GM13976 (cell line): ENCODE data around the gene MTMR6.

ENCODE experiments used
- DNase-seq: peaks from one replicate; pipeline ENCODE4 v3.0.0; 2012; ENCODE audit warnings: low spot score
- in situ Hi-C: fragments of 300-500 bp; cut with MboI; formaldehyde crosslinking; loops from one replicate; pipeline ENCODE4 v1.12.0; 2022; ENCODE audit warnings: low sequenced_read_pairs, mixed read lengths, inconsistent platforms; ENCODE audit not compliant: unreplicated experiment
- TF ChIP-seq, protein P1 (sequence below): IDR thresholded peaks from 2 replicates; pipeline ENCODE4 v1.5.1; 2012; ENCODE audit warnings: borderline replicate concordance, mild to moderate bottlenecking; ENCODE audit not compliant: insufficient read depth; ENCODE audit errors: extremely low read depth, missing control alignments, control extremely low read depth

Gene MTMR6

DNA sequence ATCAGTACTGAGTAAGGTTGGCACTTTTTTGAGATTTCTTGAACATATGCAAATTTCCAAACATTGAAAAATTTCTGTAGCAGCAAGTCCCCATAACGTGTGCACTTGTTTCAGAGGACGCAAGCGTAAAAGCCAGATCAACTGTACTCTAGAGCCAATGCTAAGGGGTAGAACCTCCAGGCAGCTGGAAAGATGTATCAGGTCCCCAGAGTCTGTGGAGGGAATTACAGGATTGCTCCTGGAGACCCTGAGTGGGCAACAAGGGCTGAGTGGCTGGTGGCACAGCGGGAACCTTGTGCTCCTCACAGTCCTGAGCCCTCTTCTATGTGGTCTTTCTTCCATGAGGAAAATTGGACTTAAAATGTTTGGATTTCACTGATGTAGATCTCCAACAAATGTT lies 61.3 kb downstream of the MTMR6 start:
- in situ Hi-C loops = no loop called here
- TF ChIP-seq, protein P1, sequence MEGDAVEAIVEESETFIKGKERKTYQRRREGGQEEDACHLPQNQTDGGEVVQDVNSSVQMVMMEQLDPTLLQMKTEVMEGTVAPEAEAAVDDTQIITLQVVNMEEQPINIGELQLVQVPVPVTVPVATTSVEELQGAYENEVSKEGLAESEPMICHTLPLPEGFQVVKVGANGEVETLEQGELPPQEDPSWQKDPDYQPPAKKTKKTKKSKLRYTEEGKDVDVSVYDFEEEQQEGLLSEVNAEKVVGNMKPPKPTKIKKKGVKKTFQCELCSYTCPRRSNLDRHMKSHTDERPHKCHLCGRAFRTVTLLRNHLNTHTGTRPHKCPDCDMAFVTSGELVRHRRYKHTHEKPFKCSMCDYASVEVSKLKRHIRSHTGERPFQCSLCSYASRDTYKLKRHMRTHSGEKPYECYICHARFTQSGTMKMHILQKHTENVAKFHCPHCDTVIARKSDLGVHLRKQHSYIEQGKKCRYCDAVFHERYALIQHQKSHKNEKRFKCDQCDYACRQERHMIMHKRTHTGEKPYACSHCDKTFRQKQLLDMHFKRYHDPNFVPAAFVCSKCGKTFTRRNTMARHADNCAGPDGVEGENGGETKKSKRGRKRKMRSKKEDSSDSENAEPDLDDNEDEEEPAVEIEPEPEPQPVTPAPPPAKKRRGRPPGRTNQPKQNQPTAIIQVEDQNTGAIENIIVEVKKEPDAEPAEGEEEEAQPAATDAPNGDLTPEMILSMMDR = no peak
- no peak for DNase-seq

DNA sequence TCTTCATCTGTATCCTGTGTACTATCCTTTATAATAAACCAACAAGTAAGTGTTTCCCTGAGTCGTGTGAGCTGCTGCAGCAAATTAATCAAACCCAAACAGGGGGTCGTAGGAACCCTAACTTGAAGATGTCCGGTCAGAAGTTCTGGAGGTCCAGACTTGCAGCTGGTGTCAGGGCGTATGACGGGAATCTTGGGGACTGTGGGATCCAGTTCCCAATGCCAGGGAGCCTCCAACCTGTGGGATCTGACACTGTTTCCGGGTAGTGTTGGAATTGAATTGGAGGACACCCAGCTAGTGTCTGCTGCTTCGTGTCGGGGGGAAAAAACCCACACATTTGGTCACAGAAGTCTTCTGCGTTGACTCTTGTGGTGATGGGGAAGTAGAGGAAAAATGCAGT lies 63.1 kb downstream of the MTMR6 start:
- TF ChIP-seq, protein P1 = no peak
- DNase-seq = no peak
- in situ Hi-C loops = no loop called here

DNA sequence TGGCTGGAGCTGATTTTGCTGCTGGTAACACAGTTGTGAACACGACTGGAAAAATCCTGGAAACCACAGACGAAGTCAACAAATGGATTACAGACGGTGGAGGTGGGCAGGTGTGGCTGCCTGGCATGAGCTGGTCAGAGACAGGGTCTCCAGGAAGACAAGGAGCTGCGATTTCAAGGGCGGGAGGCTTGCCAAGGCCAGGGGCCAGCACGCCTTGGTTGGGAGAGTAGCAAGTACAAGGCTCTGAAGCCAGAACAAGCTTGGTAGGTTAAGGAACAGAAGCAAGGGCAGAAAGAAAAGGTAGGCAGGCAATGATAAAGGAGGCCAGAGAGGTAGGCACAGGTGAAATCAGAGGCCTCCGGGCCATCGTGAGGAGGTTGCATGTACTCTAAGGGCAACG lies 64.5 kb downstream of the MTMR6 start:
- no peak for DNase-seq
- in situ Hi-C loops = no loop called here
- TF ChIP-seq, protein P1 = no peak

DNA sequence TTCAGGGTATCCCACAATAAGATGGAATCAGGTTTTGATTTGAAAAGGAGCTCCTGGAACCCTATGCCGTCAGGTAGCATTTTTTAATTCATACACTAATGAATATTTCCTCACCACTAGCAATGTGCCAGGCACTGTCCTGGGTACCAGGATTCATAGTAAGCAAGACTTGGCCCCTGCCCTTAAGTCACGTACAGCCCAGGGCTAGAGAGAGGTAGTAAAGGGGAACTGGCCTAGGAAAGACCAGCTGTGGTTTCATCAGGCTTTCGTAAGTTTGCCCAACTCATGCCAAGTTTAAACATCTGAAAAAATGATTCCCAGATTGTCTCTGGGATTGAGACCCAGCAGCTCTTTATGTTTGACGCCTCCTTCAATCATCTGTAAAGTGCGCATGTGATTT lies 69.3 kb downstream of the MTMR6 start:
- in situ Hi-C loops = no loop called here
- no peak for DNase-seq
- TF ChIP-seq, protein P1 = no peak

DNA sequence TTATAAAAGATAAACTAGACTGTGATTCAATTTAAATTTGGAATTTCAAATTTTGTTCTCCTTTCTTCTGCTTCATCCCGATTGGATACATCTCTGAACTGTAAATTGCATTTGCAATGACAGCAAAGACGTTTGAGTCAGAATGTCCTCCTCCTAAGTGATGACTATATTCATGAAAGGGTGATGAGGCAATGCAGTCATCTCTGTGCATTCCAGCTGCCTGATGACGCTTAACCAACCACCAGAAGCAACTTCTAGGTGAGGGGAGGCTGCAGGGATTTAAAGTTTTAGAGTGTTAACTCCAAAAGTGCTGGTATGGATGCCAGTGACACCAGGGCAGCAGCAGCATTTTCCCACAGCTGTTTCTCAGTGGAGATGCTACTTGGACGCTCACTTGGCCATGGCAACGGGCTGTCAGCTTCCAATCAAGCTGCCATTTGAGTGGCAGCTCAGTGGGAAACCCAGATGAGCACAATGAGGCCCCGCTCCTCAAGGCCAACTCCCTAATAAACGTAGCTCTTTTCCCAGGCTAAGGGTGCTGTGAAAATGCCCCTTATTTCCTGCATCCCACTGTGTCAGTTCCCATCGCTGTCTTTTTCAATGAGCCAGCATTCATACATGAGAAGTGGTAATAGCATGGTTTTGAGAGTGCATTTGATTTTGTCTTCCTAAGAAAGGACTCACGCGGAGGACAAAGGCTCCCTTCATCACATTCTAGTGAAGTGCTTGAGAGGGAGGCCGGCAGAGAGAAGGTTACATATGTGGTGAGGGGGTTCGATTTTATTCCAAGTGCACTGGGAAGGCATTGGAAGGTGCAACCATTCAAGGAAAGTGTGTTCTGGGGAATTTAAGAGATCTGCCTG lies 70.0 kb downstream of the MTMR6 start:
- in situ Hi-C loops = no loop called here
- DNase-seq = no peak
- TF ChIP-seq, protein P1 = no peak

DNA sequence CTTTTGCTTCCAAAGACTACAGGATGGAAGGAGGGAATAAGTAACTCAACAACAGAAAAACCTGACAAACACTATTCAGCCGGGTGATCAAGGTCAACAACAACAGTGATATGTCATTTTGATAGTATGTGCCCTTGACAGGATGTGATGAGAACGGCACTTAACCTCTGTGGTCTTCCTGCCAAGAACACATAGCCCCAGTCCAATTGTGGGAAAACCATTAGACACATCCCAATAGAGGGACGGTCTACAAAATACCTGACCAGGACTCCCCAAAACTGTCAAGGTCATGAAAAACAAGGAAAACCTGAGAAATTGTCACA lies 72.1 kb downstream of the MTMR6 start:
- no peak for DNase-seq
- TF ChIP-seq, protein P1 = no peak
- in situ Hi-C loops = no loop called here
